Esophagus muscularis mucosa (tissue), 3 donors: ENCODE data around the gene MAP2.

Source experiments
- EP300 ChIP-seq: sonication (generic); formaldehyde crosslinking; IDR thresholded peaks from one replicate; pipeline ENCODE4 v1.6.1; 2017; ENCODE audit warnings: antibody characterized with exemption
- TF ChIP-seq, protein P1 (sequence below), 3 experiments: fragments of 200-600 bp in 2 of 3; fragments of 450-650 bp in 1 of 3; sonication (generic) in 2 of 3; IDR thresholded peaks; one replicate each; pipeline ENCODE4 v1.5.1; 2017 to 2019; ENCODE audit warnings: antibody characterized with exemption in 3 of 3, mild to moderate bottlenecking in 2 of 3, moderate library complexity in 1 of 3

DNA sequence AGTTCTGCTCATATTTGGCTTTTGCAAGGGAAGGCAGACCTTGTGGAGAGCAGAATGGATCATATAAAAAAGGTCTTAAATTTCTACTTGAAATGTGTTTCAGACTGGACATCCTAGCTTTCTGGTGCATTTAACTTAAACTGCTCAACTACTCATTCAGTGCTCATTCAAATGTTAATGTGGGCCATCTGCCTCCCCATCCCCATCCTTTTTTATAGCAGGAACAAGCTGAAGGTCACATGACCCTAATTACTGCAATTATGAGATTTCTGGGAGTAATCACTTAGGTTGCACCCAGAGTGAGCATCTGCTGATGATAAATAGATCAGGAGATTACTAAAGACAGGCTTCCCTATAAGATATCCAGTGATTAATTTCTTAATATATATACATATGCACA is 96.1 kb downstream of the MAP2 start:
- no peak for TF ChIP-seq EP300
- TF ChIP-seq, protein P1, sequence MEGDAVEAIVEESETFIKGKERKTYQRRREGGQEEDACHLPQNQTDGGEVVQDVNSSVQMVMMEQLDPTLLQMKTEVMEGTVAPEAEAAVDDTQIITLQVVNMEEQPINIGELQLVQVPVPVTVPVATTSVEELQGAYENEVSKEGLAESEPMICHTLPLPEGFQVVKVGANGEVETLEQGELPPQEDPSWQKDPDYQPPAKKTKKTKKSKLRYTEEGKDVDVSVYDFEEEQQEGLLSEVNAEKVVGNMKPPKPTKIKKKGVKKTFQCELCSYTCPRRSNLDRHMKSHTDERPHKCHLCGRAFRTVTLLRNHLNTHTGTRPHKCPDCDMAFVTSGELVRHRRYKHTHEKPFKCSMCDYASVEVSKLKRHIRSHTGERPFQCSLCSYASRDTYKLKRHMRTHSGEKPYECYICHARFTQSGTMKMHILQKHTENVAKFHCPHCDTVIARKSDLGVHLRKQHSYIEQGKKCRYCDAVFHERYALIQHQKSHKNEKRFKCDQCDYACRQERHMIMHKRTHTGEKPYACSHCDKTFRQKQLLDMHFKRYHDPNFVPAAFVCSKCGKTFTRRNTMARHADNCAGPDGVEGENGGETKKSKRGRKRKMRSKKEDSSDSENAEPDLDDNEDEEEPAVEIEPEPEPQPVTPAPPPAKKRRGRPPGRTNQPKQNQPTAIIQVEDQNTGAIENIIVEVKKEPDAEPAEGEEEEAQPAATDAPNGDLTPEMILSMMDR (IDR thresholded peaks at IDR 0.05) = no peak
